ENCODE results near the gene SCN8A.

The SCN8A gene

GRCh38 chr12:51706206-51706605 lies 115.2 kb downstream of the SCN8A start:
- no peaks in the 10 kb centered on the region for H3K4me1 Mint-ChIP-seq
- no peak overlapping the region for H3K4me3 Mint-ChIP-seq
- no peaks in the 10 kb centered on the region for H3K27me3 Mint-ChIP-seq (ENCODE audit: low read depth)
- TF ChIP-seq, protein P1, sequence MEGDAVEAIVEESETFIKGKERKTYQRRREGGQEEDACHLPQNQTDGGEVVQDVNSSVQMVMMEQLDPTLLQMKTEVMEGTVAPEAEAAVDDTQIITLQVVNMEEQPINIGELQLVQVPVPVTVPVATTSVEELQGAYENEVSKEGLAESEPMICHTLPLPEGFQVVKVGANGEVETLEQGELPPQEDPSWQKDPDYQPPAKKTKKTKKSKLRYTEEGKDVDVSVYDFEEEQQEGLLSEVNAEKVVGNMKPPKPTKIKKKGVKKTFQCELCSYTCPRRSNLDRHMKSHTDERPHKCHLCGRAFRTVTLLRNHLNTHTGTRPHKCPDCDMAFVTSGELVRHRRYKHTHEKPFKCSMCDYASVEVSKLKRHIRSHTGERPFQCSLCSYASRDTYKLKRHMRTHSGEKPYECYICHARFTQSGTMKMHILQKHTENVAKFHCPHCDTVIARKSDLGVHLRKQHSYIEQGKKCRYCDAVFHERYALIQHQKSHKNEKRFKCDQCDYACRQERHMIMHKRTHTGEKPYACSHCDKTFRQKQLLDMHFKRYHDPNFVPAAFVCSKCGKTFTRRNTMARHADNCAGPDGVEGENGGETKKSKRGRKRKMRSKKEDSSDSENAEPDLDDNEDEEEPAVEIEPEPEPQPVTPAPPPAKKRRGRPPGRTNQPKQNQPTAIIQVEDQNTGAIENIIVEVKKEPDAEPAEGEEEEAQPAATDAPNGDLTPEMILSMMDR (IDR thresholded peaks at IDR 0.05; ENCODE audit: unreplicated experiment in 3 of 3): no peak
- no peaks in the 10 kb centered on the region for H3K36me3 Mint-ChIP-seq (ENCODE audit: low read depth)
- no peaks in the 10 kb centered on the region for H3K9me3 Mint-ChIP-seq
- no peak overlapping the region for H3K27ac Mint-ChIP-seq

- no peaks in the 10 kb centered on the region for H3K9me3 Mint-ChIP-seq
- no peak overlapping the region for H3K4me3 Mint-ChIP-seq
- H3K27me3 Mint-ChIP-seq (ENCODE audit: low read depth): no peaks in the 10 kb centered on the region
- TF ChIP-seq, protein P1 (IDR thresholded peaks at IDR 0.05; ENCODE audit: unreplicated experiment in 3 of 3): no peak
- H3K4me1 Mint-ChIP-seq: no peaks in the 10 kb centered on the region
- H3K27ac Mint-ChIP-seq: no peak overlapping the region
- H3K36me3 Mint-ChIP-seq (ENCODE audit: low read depth): no peaks in the 10 kb centered on the region
Observed at GRCh38 chr12:51714666-51715065, 123.6 kb downstream of the SCN8A start.

DNA sequence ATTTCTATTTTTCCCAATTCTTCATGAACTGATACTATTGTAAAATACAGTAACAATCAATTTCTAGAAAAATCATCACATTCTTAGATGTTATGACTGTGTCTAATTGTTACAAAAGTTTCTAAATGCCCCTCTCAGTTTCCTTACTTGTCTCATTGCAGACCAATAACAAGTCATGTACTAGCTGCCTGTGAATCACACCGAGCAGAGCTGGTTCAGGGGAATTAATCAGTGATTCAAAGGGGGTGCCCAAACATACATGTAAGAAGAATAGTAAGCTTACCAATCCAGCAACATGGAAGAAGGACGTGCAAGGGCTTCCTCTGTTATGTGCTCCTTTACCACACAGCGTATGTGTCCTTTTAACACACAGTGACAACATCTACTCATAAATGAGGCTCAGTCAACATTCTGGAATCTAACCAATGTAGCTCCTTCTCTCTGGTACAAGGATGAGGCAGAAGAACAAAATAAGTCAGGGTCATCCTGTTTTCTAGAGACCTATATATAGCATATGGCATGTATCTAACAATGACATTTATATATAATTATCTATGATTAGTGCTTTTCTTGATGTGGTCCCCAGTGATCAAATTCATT lies 126.4 kb downstream of the SCN8A start:
- H3K4me3 Mint-ChIP-seq: no peak overlapping the region
- H3K27ac Mint-ChIP-seq: no peak overlapping the region
- peaks cover 14% of the 10 kb centered on the region for H3K27me3 Mint-ChIP-seq (ENCODE audit: low read depth)
- no peaks in the 10 kb centered on the region for H3K36me3 Mint-ChIP-seq (ENCODE audit: low read depth)
- H3K4me1 Mint-ChIP-seq: no peaks in the 10 kb centered on the region
- H3K9me3 Mint-ChIP-seq: no peaks in the 10 kb centered on the region
- TF ChIP-seq, protein P1 (IDR thresholded peaks at IDR 0.05; ENCODE audit: unreplicated experiment in 3 of 3): no peak

DNA sequence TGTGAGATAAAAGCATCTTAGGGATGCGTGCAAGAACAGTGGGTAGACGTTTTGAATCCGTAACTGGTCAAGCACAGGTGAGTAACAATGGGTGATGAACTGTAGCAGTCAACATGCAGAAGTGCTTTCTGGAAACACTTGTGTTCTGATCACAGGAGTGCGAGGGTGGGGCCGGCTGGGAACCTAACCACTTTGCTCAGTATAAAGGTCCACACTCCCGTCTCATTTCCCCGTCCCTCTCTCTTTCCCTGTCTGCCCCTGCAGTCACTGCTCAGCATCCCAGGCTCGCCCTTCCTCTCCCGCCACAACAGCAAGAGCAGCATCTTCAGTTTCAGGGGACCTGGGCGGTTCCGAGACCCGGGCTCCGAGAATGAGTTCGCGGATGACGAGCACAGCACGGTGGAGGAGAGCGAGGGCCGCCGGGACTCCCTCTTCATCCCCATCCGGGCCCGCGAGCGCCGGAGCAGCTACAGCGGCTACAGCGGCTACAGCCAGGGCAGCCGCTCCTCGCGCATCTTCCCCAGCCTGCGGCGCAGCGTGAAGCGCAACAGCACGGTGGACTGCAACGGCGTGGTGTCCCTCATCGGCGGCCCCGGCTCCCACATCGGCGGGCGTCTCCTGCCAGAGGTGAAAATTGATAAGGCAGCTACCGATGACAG lies 130.4 kb downstream of the SCN8A start:
- TF ChIP-seq, protein P1 (IDR thresholded peaks at IDR 0.05; ENCODE audit: unreplicated experiment in 3 of 3): peak in 1 of 3 experiments; percentile 20
- H3K4me1 Mint-ChIP-seq: no peaks in the 10 kb centered on the region
- no peak overlapping the region for H3K27ac Mint-ChIP-seq
- H3K4me3 Mint-ChIP-seq: peak overlapping the region in 1 of 3 experiments; percentile 53
- peaks cover 26% of the 10 kb centered on the region for H3K27me3 Mint-ChIP-seq (ENCODE audit: low read depth)
- H3K36me3 Mint-ChIP-seq (ENCODE audit: low read depth): no peaks in the 10 kb centered on the region
- no peaks in the 10 kb centered on the region for H3K9me3 Mint-ChIP-seq

GRCh38 chr12:51722431-51722830 lies 131.4 kb downstream of the SCN8A start:
- H3K36me3 Mint-ChIP-seq (ENCODE audit: low read depth): no peaks in the 10 kb centered on the region
- TF ChIP-seq, protein P1 (IDR thresholded peaks at IDR 0.05; ENCODE audit: unreplicated experiment in 3 of 3): no peak
- H3K27me3 Mint-ChIP-seq (ENCODE audit: low read depth): peaks cover 26% of the 10 kb centered on the region
- no peak overlapping the region for H3K4me3 Mint-ChIP-seq
- H3K9me3 Mint-ChIP-seq: no peaks in the 10 kb centered on the region
- H3K27ac Mint-ChIP-seq: no peak overlapping the region
- no peaks in the 10 kb centered on the region for H3K4me1 Mint-ChIP-seq

DNA sequence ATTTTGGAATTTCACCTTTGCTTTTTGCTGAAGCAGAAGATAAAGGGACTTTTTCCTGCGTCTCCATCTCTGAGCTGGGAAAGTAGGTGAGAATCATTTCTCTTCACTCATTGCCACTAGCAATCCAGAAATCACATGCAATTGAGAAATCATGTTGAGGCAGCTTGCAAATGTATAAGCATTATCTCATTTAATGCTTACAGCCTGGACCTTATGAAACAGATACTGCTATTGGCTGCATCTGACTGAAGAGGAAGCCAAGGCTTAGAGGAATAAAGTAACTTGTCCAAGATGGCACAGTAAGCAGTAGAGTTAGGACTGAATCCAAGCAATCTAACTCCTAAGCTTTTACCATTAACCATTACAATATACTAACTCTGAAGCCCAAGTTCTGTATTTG lies 135.1 kb downstream of the SCN8A start:
- H3K4me1 Mint-ChIP-seq: no peaks in the 10 kb centered on the region
- no peaks in the 10 kb centered on the region for H3K9me3 Mint-ChIP-seq
- TF ChIP-seq, protein P1 (IDR thresholded peaks at IDR 0.05; ENCODE audit: unreplicated experiment in 3 of 3): no peak
- H3K4me3 Mint-ChIP-seq: no peak overlapping the region
- H3K27ac Mint-ChIP-seq: no peak overlapping the region
- H3K36me3 Mint-ChIP-seq (ENCODE audit: low read depth): no peaks in the 10 kb centered on the region
- peaks cover 25% of the 10 kb centered on the region for H3K27me3 Mint-ChIP-seq (ENCODE audit: low read depth)
